Measurements from ENCODE around the gene TMPRSS2.

The TMPRSS2 gene

GRCh38 chr21:41451753-41452676, 55.9 kb downstream of the TMPRSS2 start:
- no peak for DNase-seq

- DNase-seq: no peak
Observed at GRCh38 chr21:41449613-41450012, 58.3 kb downstream of the TMPRSS2 start.

GRCh38 chr21:41447356-41447755, 60.6 kb downstream of the TMPRSS2 start:
- no peak for DNase-seq

GRCh38 chr21:41446586-41446985, 61.4 kb downstream of the TMPRSS2 start:
- no peak for DNase-seq

GRCh38 chr21:41445465-41445862, 62.5 kb downstream of the TMPRSS2 start:
- no peak for DNase-seq

GRCh38 chr21:41444703-41445464, 63.1 kb downstream of the TMPRSS2 start:
- DNase-seq: no peak

- DNase-seq: no peak
Observed at GRCh38 chr21:41443562-41443961, 64.4 kb downstream of the TMPRSS2 start.

- DNase-seq: no peak
Observed at GRCh38 chr21:41442481-41443186, 65.3 kb downstream of the TMPRSS2 start.

- DNase-seq: no peak
Observed at GRCh38 chr21:41441546-41441945, 66.4 kb downstream of the TMPRSS2 start.

- DNase-seq: no peak
Observed at GRCh38 chr21:41439248-41439647, 68.7 kb downstream of the TMPRSS2 start.

- no peak for DNase-seq
Observed at GRCh38 chr21:41438425-41439113, 69.4 kb downstream of the TMPRSS2 start.

GRCh38 chr21:41437729-41438128, 70.2 kb downstream of the TMPRSS2 start:
- DNase-seq: no peak

- DNase-seq: no peak
Observed at GRCh38 chr21:41435706-41436105, 72.3 kb downstream of the TMPRSS2 start.

GRCh38 chr21:41433566-41433965, 74.4 kb downstream of the TMPRSS2 start:
- DNase-seq: no peak

GRCh38 chr21:41432562-41433460, 75.1 kb downstream of the TMPRSS2 start:
- no peak for DNase-seq

- DNase-seq: no peak
Observed at GRCh38 chr21:41431788-41432548, 76.0 kb downstream of the TMPRSS2 start.

GRCh38 chr21:41429925-41430491, 78.0 kb downstream of the TMPRSS2 start:
- DNase-seq: no peak

GRCh38 chr21:41429305-41429704, 78.7 kb downstream of the TMPRSS2 start:
- no peak for DNase-seq

GRCh38 chr21:41428847-41429246, 79.1 kb downstream of the TMPRSS2 start:
- no peak for DNase-seq
